Glutamatergic neuron (in vitro differentiated cells): Measurements from ENCODE around the gene DDX10. TPM values are rescaled to one million over a fixed set of nuclear protein-coding genes. Genes with fewer than 3 reads are reported as not detected.
A peak's percentile ranks its signal among the peaks of the same experiment; 100 is the strongest.

Source experiments
- DNase-seq: peaks from one replicate; pipeline ENCODE4 v3.0.0; 2022
- H3K27ac Mint-ChIP-seq: one replicate; pipeline ENCODE4 v1.8.0; 2020; ENCODE audit warnings: mild to moderate bottlenecking, mixed read lengths, inconsistent platforms; ENCODE audit not compliant: unreplicated experiment
- H3K27me3 Mint-ChIP-seq: one replicate; pipeline ENCODE4 v1.8.0; 2020; ENCODE audit warnings: mild to moderate bottlenecking, moderate library complexity, mixed read lengths, inconsistent platforms; ENCODE audit not compliant: unreplicated experiment
- H3K36me3 Mint-ChIP-seq: one replicate; pipeline ENCODE4 v1.8.0; 2020; ENCODE audit warnings: mild to moderate bottlenecking, mixed read lengths, inconsistent platforms; ENCODE audit not compliant: unreplicated experiment
- H3K4me1 Mint-ChIP-seq: one replicate; pipeline ENCODE4 v1.8.0; 2020; ENCODE audit warnings: mild to moderate bottlenecking, low read depth, mixed read lengths, inconsistent platforms; ENCODE audit not compliant: unreplicated experiment
- H3K4me3 Mint-ChIP-seq: one replicate; pipeline ENCODE4 v1.8.0; 2020; ENCODE audit warnings: mild to moderate bottlenecking, mixed read lengths, inconsistent platforms; ENCODE audit not compliant: unreplicated experiment
- H3K9me3 Mint-ChIP-seq: one replicate; pipeline ENCODE4 v1.8.0; 2020; ENCODE audit warnings: mild to moderate bottlenecking, moderate library complexity, mixed read lengths, inconsistent platforms; ENCODE audit not compliant: unreplicated experiment
- CTCF ChIP-seq: fragments of 200-600 bp; sonication (generic); IDR thresholded peaks from one replicate; pipeline ENCODE4 v1.5.0; 2021; ENCODE audit not compliant: partially characterized antibody, unreplicated experiment
- total RNA-seq: library from RNA; stranded (reverse); fragmentation: NEBNext Ultra II Directional; extraction: Animal tissue kit (Norgen Biotek cat#: 25700); gene quantifications from one replicate; pipeline ENCODE4 v1.2.1, GENCODE V29; 2021; ENCODE audit not compliant: unreplicated experiment

Gene DDX10
- total RNA-seq, 1 donor from 2014 or later = 18.8 TPM

- H3K4me3 Mint-ChIP-seq = no peak overlapping the region
- H3K9me3 Mint-ChIP-seq = peaks cover 3% of the 10 kb centered on the region
- DNase-seq = peak; percentile 37
- TF ChIP-seq CTCF = peak; percentile 70
- no peaks in the 10 kb centered on the region for H3K4me1 Mint-ChIP-seq
- no peak overlapping the region for H3K27ac Mint-ChIP-seq
- H3K27me3 Mint-ChIP-seq = no peaks in the 10 kb centered on the region
- H3K36me3 Mint-ChIP-seq = no peaks in the 10 kb centered on the region
These were observed 33.1 kb downstream of the DDX10 start for GRCh38 chr11:108697872-108698473.

GRCh38 chr11:108698844-108699642 lies 34.2 kb downstream of the DDX10 start:
- no peak overlapping the region for H3K4me3 Mint-ChIP-seq
- no peak for TF ChIP-seq CTCF

GRCh38 chr11:108703916-108704315 lies 39.0 kb downstream of the DDX10 start:
- Mint-ChIP-seq H3K4me3 (no peak overlapping the region), H3K27ac (no peak overlapping the region), H3K27me3 (no peaks in the 10 kb centered on the region)

More at GRCh38 chr11:108698844-108699642, 34.2 kb downstream of the DDX10 start:
- H3K27ac Mint-ChIP-seq = no peak overlapping the region
- no peaks in the 10 kb centered on the region for H3K36me3 Mint-ChIP-seq
- H3K27me3 Mint-ChIP-seq = no peaks in the 10 kb centered on the region
- DNase-seq = no peak
- no peaks in the 10 kb centered on the region for H3K4me1 Mint-ChIP-seq
- H3K9me3 Mint-ChIP-seq = peaks cover 3% of the 10 kb centered on the region

GRCh38 chr11:108705061-108705460 lies 40.2 kb downstream of the DDX10 start:
- Mint-ChIP-seq H3K27ac (no peak overlapping the region), H3K27me3 (no peaks in the 10 kb centered on the region), H3K4me1 (no peaks in the 10 kb centered on the region), H3K4me3 (no peak overlapping the region), H3K36me3 (peaks cover 21% of the 10 kb centered on the region), H3K9me3 (peaks cover 3% of the 10 kb centered on the region)
- no peak for TF ChIP-seq CTCF
- DNase-seq = no peak

More at GRCh38 chr11:108703916-108704315, 39.0 kb downstream of the DDX10 start:
- H3K4me1 Mint-ChIP-seq = no peaks in the 10 kb centered on the region
- H3K9me3 Mint-ChIP-seq = peaks cover 3% of the 10 kb centered on the region
- DNase-seq = no peak
- peaks cover 12% of the 10 kb centered on the region for H3K36me3 Mint-ChIP-seq
- TF ChIP-seq CTCF = no peak

- Mint-ChIP-seq H3K4me1 (no peaks in the 10 kb centered on the region), H3K36me3 (peaks cover 21% of the 10 kb centered on the region), H3K4me3 (no peak overlapping the region), H3K27ac (no peak overlapping the region), H3K9me3 (peaks cover 1% of the 10 kb centered on the region), H3K27me3 (no peaks in the 10 kb centered on the region)
- TF ChIP-seq CTCF = no peak
- no peak for DNase-seq
These were observed 43.3 kb downstream of the DDX10 start for GRCh38 chr11:108708173-108708572.
